PFSK-1 (cell line): Measurements from ENCODE around the gene CCRL2.

Source experiments
- POLR2AphosphoS5 ChIP-seq: IDR thresholded peaks from 2 replicates; pipeline ENCODE4 v1.6.1; 2012; ENCODE audit warnings: low read depth, mild to moderate bottlenecking, control low read depth, low read length, moderate library complexity
- SIN3A ChIP-seq: IDR thresholded peaks from 2 replicates; pipeline ENCODE4 v1.6.1; 2012; ENCODE audit warnings: mild to moderate bottlenecking, low read length, moderate library complexity, borderline replicate concordance; ENCODE audit not compliant: insufficient read depth
- TAF1 ChIP-seq: IDR thresholded peaks from 2 replicates; pipeline ENCODE4 v1.6.1; 2012; ENCODE audit warnings: low read length, control low read depth, borderline replicate concordance; ENCODE audit not compliant: insufficient read depth
- TF ChIP-seq, protein P1 (sequence below), 2 experiments: IDR thresholded peaks; 2 replicates each; pipeline versions ENCODE4 v1.6.1 to v1.8.0; 2011 to 2012; ENCODE audit warnings: low read depth in 2 of 2, low read length in 2 of 2, control low read depth in 1 of 2, inconsistent platforms in 1 of 2, mild to moderate bottlenecking in 1 of 2, moderate library complexity in 1 of 2; ENCODE audit not compliant: insufficient read depth in 1 of 2

- TF ChIP-seq SIN3A (no peak), POLR2AphosphoS5 (no peak), TAF1 (no peak)
- TF ChIP-seq, protein P1, sequence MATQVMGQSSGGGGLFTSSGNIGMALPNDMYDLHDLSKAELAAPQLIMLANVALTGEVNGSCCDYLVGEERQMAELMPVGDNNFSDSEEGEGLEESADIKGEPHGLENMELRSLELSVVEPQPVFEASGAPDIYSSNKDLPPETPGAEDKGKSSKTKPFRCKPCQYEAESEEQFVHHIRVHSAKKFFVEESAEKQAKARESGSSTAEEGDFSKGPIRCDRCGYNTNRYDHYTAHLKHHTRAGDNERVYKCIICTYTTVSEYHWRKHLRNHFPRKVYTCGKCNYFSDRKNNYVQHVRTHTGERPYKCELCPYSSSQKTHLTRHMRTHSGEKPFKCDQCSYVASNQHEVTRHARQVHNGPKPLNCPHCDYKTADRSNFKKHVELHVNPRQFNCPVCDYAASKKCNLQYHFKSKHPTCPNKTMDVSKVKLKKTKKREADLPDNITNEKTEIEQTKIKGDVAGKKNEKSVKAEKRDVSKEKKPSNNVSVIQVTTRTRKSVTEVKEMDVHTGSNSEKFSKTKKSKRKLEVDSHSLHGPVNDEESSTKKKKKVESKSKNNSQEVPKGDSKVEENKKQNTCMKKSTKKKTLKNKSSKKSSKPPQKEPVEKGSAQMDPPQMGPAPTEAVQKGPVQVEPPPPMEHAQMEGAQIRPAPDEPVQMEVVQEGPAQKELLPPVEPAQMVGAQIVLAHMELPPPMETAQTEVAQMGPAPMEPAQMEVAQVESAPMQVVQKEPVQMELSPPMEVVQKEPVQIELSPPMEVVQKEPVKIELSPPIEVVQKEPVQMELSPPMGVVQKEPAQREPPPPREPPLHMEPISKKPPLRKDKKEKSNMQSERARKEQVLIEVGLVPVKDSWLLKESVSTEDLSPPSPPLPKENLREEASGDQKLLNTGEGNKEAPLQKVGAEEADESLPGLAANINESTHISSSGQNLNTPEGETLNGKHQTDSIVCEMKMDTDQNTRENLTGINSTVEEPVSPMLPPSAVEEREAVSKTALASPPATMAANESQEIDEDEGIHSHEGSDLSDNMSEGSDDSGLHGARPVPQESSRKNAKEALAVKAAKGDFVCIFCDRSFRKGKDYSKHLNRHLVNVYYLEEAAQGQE (IDR thresholded peaks at IDR 0.05; ENCODE audit: insufficient read depth in 1 of 2, low read depth in 2 of 2, low read length in 2 of 2), result no peak
Measured at GRCh38 chr3:46367811-46368210, 39.2 kb upstream of the CCRL2 start.
